ENCODE measurements around the gene ARHGAP10.

GRCh38 chr4:147965056-147965455, 233.2 kb downstream of the ARHGAP10 start:
- TF ChIP-seq EZH2 (IDR thresholded peaks at IDR 0.05) = no peak
- no peak for TF ChIP-seq CTCF (IDR thresholded peaks at IDR 0.05)
- TF ChIP-seq EZH2phosphoT487 (IDR thresholded peaks at IDR 0.05) = no peak

Measured in neural progenitor cell (in vitro differentiated cells).